Fibroblast of pulmonary artery (primary cell): ENCODE measurements around the gene WDFY3.
A peak's percentile ranks its signal among the peaks of the same experiment; 100 is the strongest.

Source experiments
- DNase-seq: peaks from one replicate; pipeline ENCODE4 v3.0.0-alpha.2; 2010; ENCODE audit warnings: low read depth
- H3K4me3 ChIP-seq: replicated peaks from 2 replicates; pipeline ENCODE4 v1.5.1; 2011; ENCODE audit warnings: low read depth, mild to moderate bottlenecking, control low read depth, low read length, moderate library complexity
- TF ChIP-seq, protein P1 (sequence below): IDR thresholded peaks from 2 replicates; pipeline ENCODE4 v1.5.1; 2011; ENCODE audit warnings: mild to moderate bottlenecking, control low read depth, low read length, inconsistent platforms; ENCODE audit errors: missing control alignments

Gene WDFY3

DNA sequence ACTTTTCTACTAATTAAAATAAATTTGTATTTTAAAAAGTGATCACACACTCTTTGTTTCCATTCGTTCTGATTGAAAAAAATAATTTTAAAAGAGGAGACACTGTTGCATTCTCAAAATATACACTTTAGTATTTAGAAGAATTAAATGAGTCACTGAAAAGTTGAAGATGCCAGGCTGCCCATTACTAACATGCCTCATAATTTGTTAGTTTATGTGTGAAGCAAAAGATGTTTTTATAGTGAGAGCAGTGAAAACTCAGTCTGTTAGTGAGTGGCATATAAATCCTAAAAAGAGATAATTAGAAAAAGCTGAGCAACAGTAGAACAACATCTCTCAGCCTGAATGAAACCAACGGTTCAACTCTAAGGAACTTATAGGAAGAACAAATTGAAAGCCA, 240.1 kb downstream of the WDFY3 start:
- no peak for DNase-seq
- TF ChIP-seq, protein P1, sequence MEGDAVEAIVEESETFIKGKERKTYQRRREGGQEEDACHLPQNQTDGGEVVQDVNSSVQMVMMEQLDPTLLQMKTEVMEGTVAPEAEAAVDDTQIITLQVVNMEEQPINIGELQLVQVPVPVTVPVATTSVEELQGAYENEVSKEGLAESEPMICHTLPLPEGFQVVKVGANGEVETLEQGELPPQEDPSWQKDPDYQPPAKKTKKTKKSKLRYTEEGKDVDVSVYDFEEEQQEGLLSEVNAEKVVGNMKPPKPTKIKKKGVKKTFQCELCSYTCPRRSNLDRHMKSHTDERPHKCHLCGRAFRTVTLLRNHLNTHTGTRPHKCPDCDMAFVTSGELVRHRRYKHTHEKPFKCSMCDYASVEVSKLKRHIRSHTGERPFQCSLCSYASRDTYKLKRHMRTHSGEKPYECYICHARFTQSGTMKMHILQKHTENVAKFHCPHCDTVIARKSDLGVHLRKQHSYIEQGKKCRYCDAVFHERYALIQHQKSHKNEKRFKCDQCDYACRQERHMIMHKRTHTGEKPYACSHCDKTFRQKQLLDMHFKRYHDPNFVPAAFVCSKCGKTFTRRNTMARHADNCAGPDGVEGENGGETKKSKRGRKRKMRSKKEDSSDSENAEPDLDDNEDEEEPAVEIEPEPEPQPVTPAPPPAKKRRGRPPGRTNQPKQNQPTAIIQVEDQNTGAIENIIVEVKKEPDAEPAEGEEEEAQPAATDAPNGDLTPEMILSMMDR: no peak
- H3K4me3 ChIP-seq: no peak overlapping the region

DNA sequence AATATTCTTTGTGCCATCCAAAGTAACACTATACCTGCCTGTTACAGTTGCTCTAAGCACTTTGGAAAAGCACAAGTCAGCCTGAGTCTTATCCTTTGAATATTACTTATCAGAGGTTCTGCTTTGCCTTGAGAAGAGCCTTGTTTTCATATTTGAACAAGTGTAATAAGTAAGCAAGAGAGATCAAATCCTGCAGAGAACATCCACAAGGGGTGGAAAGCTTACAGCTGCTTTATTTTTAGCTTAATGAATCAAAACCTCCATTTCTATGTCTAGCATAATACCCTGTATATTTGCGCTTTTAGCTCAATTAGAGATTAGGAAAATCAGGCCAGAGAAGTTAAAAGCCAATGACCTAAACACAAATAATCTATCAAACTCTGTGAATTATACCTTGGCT, 243.8 kb downstream of the WDFY3 start:
- DNase-seq: no peak
- H3K4me3 ChIP-seq: no peak overlapping the region
- TF ChIP-seq, protein P1: no peak

DNA sequence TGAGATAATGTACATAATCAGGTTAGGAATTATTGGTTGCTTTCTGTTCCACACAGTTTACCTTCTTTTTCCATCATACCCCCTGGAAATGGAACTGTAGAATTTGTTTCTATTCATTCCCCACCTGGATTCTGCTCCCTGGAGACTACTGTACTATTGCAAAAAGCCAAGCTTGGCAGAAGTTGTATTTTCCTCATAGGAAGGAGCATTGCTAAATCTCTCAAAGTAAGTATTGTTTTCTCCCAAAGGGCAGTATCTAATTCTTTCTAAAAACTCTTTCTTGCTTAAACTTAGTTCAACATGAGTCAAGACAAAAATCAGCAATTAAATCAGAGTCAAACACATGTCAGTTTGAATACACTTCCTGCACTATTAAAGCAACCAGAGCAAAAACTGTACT, 247.4 kb downstream of the WDFY3 start:
- no peak overlapping the region for H3K4me3 ChIP-seq
- peak; percentile 72 for DNase-seq
- TF ChIP-seq, protein P1: no peak

DNA sequence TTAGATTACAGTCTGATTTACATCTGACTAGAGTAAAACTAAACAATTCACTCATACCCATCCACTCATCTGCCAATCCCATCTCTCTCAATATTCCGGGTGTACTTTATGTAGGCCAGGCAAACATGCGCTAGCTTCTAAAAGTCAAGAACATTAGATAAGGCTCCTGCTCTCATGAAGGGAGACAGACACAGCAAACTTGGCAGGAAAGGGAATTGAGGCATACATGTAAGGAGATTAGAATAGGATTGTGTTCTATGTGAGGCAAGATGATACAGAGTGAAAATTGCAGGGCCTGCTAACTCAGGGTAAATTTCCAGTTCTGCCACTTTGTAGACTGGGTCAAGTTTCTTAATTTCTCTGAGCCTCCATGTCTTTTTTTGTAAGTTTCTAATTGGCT, 247.8 kb downstream of the WDFY3 start:
- peak; percentile 17 for DNase-seq
- TF ChIP-seq, protein P1: no peak
- no peak overlapping the region for H3K4me3 ChIP-seq

DNA sequence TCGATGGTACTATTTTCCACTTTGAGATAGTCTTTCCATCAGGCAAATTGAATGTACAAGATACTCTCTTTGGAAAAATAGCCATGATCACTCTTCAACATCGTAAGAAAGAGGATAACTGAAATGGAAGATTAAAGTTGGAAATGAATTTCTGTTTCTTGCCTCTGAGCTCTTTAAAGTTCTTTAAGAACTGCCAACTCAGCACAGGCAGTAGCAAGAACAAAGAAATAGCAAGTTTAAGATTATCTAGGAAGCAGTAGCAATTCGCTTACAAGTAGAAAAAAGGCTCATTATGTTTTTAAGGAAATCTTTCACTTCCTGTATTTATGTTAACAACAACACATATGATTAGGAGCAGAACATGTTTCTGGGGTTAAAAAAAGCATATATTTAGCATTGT, 255.9 kb downstream of the WDFY3 start:
- DNase-seq: no peak
- H3K4me3 ChIP-seq: no peak overlapping the region
- TF ChIP-seq, protein P1: no peak

DNA sequence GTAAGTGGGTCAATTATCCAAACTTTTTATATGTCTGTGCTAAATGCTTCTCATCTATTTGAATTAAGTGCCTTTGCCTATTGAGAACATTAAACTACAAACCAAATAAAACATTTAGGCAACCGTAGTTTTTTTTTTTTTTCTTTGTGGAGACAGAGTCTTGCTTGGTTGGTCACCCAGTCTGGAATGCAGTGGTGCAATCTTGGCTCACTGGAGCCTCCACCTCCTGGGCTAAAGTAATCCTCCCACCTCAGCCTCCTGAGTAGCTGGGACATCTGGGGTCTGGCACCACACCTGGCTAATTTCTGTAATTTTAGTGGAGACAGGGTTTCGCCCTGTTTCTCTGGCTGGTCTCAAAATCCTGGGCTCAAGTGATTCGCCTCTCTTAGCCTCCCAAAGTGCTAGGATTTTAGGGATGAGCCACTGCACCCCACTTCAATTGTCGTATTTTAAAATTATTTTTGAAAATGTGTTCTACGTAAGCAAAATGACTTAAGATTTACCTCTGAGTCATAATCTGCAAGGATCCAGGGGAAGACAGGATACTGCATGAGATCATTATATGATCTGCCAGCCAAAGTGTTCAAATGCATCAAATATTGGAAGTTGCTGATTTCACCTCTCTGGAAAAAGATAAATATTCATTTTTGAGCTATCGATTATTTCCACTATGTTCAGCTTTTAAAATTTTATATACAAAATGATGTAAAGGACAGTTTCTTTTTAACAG, 257.9 kb downstream of the WDFY3 start:
- no peak overlapping the region for H3K4me3 ChIP-seq
- TF ChIP-seq, protein P1: no peak
- DNase-seq: peak; percentile 17

DNA sequence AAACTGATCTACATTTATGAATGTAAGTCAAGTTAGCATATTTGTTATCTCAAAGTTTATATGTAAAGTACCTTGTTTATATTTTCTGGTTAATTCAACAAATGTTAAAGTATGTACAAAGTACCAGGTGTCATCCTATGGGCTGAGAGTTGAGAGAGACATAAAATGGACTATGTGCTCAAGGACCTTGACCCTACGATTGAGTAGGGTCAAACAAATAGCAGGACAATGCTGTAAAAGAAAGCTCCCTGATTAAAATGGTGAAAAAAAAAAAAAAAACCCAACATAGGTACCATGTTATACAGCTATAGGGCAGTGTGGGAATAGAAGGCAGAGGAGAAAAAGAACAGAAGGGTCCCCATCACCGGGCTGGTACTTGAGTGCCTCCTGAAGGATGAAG, 260.2 kb downstream of the WDFY3 start:
- DNase-seq: no peak
- no peak overlapping the region for H3K4me3 ChIP-seq
- TF ChIP-seq, protein P1: no peak
